GM13976 (cell line): ENCODE data around the gene NECTIN1.

Experiments used
- DNase-seq: peaks from one replicate; pipeline ENCODE4 v3.0.0; 2012; ENCODE audit warnings: low spot score
- in situ Hi-C: fragments of 300-500 bp; cut with MboI; formaldehyde crosslinking; loops from one replicate; pipeline ENCODE4 v1.12.0; 2022; ENCODE audit warnings: low sequenced_read_pairs, mixed read lengths, inconsistent platforms; ENCODE audit not compliant: unreplicated experiment
- TF ChIP-seq, protein P1 (sequence below): IDR thresholded peaks from 2 replicates; pipeline ENCODE4 v1.5.1; 2012; ENCODE audit warnings: borderline replicate concordance, mild to moderate bottlenecking; ENCODE audit not compliant: insufficient read depth; ENCODE audit errors: extremely low read depth, missing control alignments, control extremely low read depth

The NECTIN1 gene

GRCh38 chr11:119720311-119720913 lies 8.6 kb downstream of the NECTIN1 start:
- DNase-seq, result no peak
- TF ChIP-seq, protein P1, sequence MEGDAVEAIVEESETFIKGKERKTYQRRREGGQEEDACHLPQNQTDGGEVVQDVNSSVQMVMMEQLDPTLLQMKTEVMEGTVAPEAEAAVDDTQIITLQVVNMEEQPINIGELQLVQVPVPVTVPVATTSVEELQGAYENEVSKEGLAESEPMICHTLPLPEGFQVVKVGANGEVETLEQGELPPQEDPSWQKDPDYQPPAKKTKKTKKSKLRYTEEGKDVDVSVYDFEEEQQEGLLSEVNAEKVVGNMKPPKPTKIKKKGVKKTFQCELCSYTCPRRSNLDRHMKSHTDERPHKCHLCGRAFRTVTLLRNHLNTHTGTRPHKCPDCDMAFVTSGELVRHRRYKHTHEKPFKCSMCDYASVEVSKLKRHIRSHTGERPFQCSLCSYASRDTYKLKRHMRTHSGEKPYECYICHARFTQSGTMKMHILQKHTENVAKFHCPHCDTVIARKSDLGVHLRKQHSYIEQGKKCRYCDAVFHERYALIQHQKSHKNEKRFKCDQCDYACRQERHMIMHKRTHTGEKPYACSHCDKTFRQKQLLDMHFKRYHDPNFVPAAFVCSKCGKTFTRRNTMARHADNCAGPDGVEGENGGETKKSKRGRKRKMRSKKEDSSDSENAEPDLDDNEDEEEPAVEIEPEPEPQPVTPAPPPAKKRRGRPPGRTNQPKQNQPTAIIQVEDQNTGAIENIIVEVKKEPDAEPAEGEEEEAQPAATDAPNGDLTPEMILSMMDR, result no peak
- in situ Hi-C loops, result no loop called here

- in situ Hi-C loops, result no loop called here
- TF ChIP-seq, protein P1, result no peak
- no peak for DNase-seq
These were observed 11.0 kb downstream of the NECTIN1 start for GRCh38 chr11:119717839-119718534.

- TF ChIP-seq, protein P1, result no peak
- DNase-seq, result no peak
- in situ Hi-C loops, result no loop called here
These were observed 12.2 kb downstream of the NECTIN1 start for GRCh38 chr11:119716582-119717498.

GRCh38 chr11:119714590-119714989 lies 14.4 kb downstream of the NECTIN1 start:
- in situ Hi-C loops, result no loop called here
- no peak for DNase-seq
- TF ChIP-seq, protein P1, result no peak

- TF ChIP-seq, protein P1, result no peak
- in situ Hi-C loops, result no loop called here
- no peak for DNase-seq
These were observed 14.8 kb downstream of the NECTIN1 start for GRCh38 chr11:119714189-119714588.

DNA sequence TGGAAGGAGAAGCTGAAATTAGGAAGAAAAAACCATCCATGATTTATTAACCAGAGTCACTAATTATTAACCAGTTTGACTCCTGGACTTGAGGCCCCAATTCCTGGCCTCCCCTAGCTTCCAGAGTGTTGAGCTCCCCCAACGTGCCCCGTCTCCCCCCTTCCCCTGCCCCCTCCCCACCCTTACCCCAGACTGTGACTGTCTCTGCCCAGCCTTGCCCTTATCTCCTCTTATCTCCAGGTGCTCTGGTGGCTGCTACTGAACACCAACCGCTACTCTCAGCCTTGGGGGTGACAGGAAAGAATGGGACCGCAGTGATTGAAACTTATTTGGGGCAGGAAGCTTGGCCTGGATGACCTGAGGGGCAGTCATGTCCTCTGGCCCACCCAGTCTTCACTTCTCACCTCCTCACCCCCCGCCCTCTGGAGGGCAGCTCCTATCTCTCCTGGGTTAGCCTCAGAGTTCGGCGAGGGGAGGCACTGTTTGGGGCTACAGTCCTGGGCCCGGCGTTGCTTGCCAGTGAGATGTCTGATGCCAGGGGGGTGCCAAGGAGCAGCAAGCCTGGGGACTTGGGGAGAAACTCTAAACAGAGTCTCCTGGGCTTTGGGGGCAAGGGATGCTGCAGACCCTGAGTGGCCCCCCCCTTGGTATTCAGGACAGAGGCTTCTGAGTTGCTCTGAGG lies 15.5 kb downstream of the NECTIN1 start:
- DNase-seq, result no peak
- in situ Hi-C loops, result no loop called here
- TF ChIP-seq, protein P1, result no peak
